SH-SY5Y (cell line): Measurements from ENCODE around the gene NFE2L2.

ENCODE experiments used
- GATA2 ChIP-seq: IDR thresholded peaks from 2 replicates; pipeline ENCODE4 v1.6.1; 2011; ENCODE audit warnings: mild to moderate bottlenecking, low read depth, low read length
- GATA3 ChIP-seq: IDR thresholded peaks from 2 replicates; pipeline ENCODE4 v1.6.1; 2011; ENCODE audit warnings: low read depth, mild to moderate bottlenecking, low read length, moderate library complexity

GRCh38 chr2:177295484-177295883, 31.0 kb upstream of the NFE2L2 start:
- TF ChIP-seq GATA2 (no peak), GATA3 (no peak)
